ENCODE data around the gene DCUN1D3. TPM values are rescaled to one million over a fixed set of nuclear protein-coding genes. Genes with fewer than 3 reads are reported as not detected.

DCUN1D3 gene
- total RNA-seq, 1 experiment from 2014 or later = 17.0 TPM

GRCh38 chr16:20894388-20894787, 5.8 kb downstream of the DCUN1D3 start:
- Mint-ChIP-seq H3K9me3 (ENCODE audit: low read depth, unreplicated experiment) (no peaks in the 10 kb centered on the region), H3K4me1 (ENCODE audit: low read depth, unreplicated experiment) (peaks cover 35% of the 10 kb centered on the region), H3K27me3 (ENCODE audit: unreplicated experiment) (no peaks in the 10 kb centered on the region), H3K4me3 (ENCODE audit: low read depth, unreplicated experiment) (no peak overlapping the region), H3K27ac (ENCODE audit: unreplicated experiment) (no peak overlapping the region), H3K36me3 (ENCODE audit: insufficient read depth, unreplicated experiment) (peaks cover 29% of the 10 kb centered on the region)
- no peak for DNase-seq
- no TSS peak for BruUV-seq (replicated peaks)
- CTCF ChIA-PET = no interaction called here
- intact Hi-C loops (cut with micrococcal nuclease; ENCODE audit: unreplicated experiment) = no loop called here
- no peak for TF ChIP-seq CTCF (IDR thresholded peaks at IDR 0.05; ENCODE audit: unreplicated experiment)

- BruUV-seq (replicated peaks) = no TSS peak
- intact Hi-C loops (cut with micrococcal nuclease; ENCODE audit: unreplicated experiment) = no loop called here
- peaks cover 16% of the 10 kb centered on the region for H3K36me3 Mint-ChIP-seq (ENCODE audit: insufficient read depth, unreplicated experiment)
Observed at GRCh38 chr16:20889625-20890275, 10.4 kb downstream of the DCUN1D3 start.

GRCh38 chr16:20887207-20887606, 13.0 kb downstream of the DCUN1D3 start:
- no peak overlapping the region for H3K4me3 Mint-ChIP-seq (ENCODE audit: low read depth, unreplicated experiment)
- no peak overlapping the region for H3K27ac Mint-ChIP-seq (ENCODE audit: unreplicated experiment)
- no peaks in the 10 kb centered on the region for H3K27me3 Mint-ChIP-seq (ENCODE audit: unreplicated experiment)
- intact Hi-C loops (cut with micrococcal nuclease; ENCODE audit: unreplicated experiment) = no loop called here
- no peak for TF ChIP-seq CTCF (IDR thresholded peaks at IDR 0.05; ENCODE audit: unreplicated experiment)
- DNase-seq = no peak
- H3K36me3 Mint-ChIP-seq (ENCODE audit: insufficient read depth, unreplicated experiment) = peaks cover 11% of the 10 kb centered on the region
- peaks cover 43% of the 10 kb centered on the region for H3K4me1 Mint-ChIP-seq (ENCODE audit: low read depth, unreplicated experiment)
- no peaks in the 10 kb centered on the region for H3K9me3 Mint-ChIP-seq (ENCODE audit: low read depth, unreplicated experiment)
- BruUV-seq (replicated peaks) = no TSS peak
- CTCF ChIA-PET = interaction anchor here (1.2 kb wide), 1 partner anchor 10 kb away, joined by 3 read pairs; no protein-coding TSS in a partner anchor

More at GRCh38 chr16:20889625-20890275, 10.4 kb downstream of the DCUN1D3 start:
- H3K4me1 Mint-ChIP-seq (ENCODE audit: low read depth, unreplicated experiment) = peaks cover 32% of the 10 kb centered on the region
- H3K4me3 Mint-ChIP-seq (ENCODE audit: low read depth, unreplicated experiment) = no peak overlapping the region
- no peak for TF ChIP-seq CTCF (IDR thresholded peaks at IDR 0.05; ENCODE audit: unreplicated experiment)
- no peak for DNase-seq
- H3K27me3 Mint-ChIP-seq (ENCODE audit: unreplicated experiment) = no peaks in the 10 kb centered on the region
- CTCF ChIA-PET = interaction anchor here (0.7 kb wide), 1 partner anchor 280 kb away, joined by 4 read pairs; no protein-coding TSS in a partner anchor
- no peaks in the 10 kb centered on the region for H3K9me3 Mint-ChIP-seq (ENCODE audit: low read depth, unreplicated experiment)
- H3K27ac Mint-ChIP-seq (ENCODE audit: unreplicated experiment) = no peak overlapping the region

- H3K4me3 Mint-ChIP-seq (ENCODE audit: low read depth, unreplicated experiment) = no peak overlapping the region
- H3K9me3 Mint-ChIP-seq (ENCODE audit: low read depth, unreplicated experiment) = no peaks in the 10 kb centered on the region
- no TSS peak for BruUV-seq (replicated peaks)
- H3K27ac Mint-ChIP-seq (ENCODE audit: unreplicated experiment) = no peak overlapping the region
- TF ChIP-seq CTCF (IDR thresholded peaks at IDR 0.05; ENCODE audit: unreplicated experiment) = no peak
- H3K36me3 Mint-ChIP-seq (ENCODE audit: insufficient read depth, unreplicated experiment) = peaks cover 14% of the 10 kb centered on the region
- intact Hi-C loops (cut with micrococcal nuclease; ENCODE audit: unreplicated experiment) = no loop called here
- H3K27me3 Mint-ChIP-seq (ENCODE audit: unreplicated experiment) = no peaks in the 10 kb centered on the region
- CTCF ChIA-PET = no interaction called here
- peaks cover 52% of the 10 kb centered on the region for H3K4me1 Mint-ChIP-seq (ENCODE audit: low read depth, unreplicated experiment)
- no peak for DNase-seq
Observed at GRCh38 chr16:20886320-20886719, 13.8 kb downstream of the DCUN1D3 start.
